Measurements from ENCODE around the gene ZNF165.
A peak's percentile ranks its signal among the peaks of the same experiment; 100 is the strongest.
"Not testable (repeated sequence)": the region's sequence is repeated elsewhere in the genome, so short reads cannot be mapped to it uniquely, and the experiment has no call there.

The ZNF165 gene

DNA sequence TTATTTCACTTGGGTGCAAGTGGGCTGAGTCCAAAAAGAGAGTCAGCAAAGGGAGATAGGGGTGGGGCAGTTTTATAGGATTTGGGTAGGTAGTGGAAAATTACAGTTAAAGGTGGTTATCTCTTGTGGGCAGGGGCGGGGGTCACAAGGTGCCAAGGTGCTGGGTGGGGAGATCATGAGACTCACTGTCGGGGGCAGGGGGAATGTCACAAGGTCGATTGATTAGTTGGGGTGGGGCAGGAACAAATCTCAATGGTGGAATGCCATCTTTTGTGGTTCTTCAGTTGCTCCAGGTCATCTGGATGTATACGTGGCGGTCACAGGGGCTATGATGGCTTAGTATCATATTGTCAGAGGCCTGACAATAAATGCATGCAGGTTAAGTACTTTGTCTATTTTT, 41.9 kb downstream of the ZNF165 start:
- not testable (repeated sequence) for DNase-seq

DNA sequence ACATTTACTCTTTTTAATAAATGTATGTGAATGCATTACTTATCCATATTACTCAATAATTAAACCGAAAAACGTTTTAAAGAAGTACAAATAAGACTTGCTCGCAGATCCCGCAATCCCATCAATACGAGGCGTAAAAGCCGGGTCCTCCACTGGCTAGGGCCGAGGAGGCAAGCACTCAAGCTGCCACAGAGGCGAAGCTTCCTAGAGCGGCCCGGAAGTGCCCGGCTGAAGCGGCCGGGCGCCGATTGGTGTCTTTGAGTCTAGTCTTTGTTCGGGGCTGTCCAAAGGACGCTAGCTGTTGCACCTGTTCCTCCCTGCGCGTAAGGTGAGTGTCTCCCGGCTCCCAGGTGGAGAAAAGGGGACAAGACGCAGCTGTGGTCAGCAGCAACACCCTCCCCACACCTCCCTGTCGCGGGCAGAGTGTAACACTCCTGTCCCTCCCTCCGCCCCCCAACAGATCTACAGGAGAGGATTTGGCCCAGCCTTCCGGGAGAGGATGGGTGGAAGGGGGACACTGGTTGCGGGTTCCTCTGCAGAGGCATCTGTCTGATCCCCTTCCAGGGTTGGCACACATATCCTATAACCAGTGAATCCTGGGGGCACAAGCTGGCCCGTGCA, 44.1 kb downstream of the ZNF165 start, which contains the start of gene ZSCAN16:
ZSCAN16 (plus strand) TSS at position 260 of the 621 bp plus-strand sequence. CDS start 835 bp downstream, outside the sequence.
- peak; percentile 70 for DNase-seq

DNA sequence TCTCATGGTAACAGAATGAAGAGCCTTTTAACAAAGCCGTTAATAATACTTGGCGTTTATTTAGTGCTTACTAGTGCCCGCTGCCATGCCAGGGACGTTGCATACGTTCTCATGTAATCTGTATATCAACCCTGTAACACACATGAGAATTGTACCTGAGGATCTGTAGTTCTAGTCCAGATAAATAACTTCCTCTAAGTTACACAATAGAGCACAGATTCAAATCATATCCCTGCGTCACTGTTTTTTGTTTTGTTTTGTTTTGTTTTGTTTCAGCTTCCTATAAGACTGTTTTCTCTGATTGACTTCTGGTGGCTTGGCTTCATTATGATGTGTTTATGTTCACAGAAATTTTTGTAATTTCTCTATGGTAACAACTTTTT, 44.6 kb downstream of the ZNF165 start:
- DNase-seq: no peak

DNA sequence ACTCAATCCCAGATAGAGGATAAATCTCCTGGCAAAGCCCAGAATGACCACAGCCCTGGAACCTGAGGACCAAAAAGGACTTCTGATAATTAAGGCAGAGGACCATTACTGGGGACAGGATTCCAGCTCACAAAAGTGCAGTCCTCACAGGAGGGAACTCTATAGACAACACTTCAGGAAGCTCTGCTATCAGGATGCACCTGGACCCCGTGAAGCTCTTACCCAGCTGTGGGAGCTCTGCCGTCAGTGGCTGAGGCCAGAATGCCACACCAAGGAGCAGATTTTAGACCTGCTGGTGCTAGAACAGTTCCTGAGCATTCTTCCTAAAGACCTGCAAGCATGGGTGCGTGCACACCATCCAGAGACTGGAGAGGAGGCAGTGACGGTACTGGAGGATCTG, 45.0 kb downstream of the ZNF165 start:
- no peak for DNase-seq

DNA sequence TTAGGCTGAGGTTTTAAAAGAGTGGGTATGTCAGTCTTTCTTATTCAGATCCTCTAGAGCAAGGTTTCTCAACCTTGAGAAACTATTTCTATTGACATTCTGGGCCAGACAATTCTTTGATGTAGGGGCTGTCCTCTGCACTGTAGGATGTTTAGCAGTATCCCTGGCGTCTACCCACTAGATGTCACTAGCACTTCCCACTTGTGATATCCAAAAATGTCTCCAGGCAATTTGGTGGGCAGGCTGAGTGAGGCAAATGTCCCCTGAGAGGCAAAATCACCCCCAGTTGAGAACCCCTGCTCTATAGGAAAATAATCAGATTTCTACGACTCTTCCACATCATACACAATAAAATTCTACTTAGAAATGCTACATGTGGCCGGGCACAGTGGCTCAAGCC, 53.6 kb downstream of the ZNF165 start:
- peak; percentile 7 for DNase-seq

DNA sequence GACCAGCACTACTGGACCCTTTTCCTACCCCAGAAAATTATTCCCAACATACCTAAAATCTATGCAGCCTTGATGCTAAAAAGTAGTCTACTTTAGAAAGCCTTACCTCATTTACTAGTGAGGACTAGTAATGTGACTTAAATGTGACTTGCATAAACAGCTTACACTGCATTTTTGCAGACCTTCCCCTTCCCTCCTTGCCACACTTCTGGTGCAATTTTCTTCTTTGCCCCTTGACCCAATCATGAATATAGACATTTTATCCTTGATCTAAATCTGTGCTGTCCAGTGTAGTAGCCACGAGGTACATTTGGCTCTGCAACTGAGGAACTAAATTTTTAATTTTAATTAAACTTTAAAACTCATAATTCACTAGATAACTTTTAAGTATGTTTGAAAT, 54.3 kb downstream of the ZNF165 start:
- no peak for DNase-seq

DNA sequence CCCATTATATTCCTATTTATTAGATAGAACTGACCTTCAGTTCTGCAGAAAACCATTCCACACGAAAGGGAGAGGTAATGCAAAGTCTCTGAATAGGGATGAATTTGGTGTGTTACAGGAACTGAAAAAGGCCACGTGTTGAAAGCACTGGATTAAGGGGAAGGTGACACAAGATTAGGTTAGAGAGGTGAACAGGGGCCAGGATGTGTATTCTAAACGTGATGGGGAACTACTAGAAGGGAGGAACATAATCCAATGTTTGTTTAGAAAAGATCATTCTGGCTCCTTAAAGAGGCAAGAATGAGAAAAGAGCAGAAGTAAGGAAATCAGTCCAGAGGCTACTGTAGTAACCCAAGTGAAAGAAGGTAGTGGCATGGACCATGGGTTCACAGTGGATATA, 55.0 kb downstream of the ZNF165 start:
- DNase-seq: no peak

DNA sequence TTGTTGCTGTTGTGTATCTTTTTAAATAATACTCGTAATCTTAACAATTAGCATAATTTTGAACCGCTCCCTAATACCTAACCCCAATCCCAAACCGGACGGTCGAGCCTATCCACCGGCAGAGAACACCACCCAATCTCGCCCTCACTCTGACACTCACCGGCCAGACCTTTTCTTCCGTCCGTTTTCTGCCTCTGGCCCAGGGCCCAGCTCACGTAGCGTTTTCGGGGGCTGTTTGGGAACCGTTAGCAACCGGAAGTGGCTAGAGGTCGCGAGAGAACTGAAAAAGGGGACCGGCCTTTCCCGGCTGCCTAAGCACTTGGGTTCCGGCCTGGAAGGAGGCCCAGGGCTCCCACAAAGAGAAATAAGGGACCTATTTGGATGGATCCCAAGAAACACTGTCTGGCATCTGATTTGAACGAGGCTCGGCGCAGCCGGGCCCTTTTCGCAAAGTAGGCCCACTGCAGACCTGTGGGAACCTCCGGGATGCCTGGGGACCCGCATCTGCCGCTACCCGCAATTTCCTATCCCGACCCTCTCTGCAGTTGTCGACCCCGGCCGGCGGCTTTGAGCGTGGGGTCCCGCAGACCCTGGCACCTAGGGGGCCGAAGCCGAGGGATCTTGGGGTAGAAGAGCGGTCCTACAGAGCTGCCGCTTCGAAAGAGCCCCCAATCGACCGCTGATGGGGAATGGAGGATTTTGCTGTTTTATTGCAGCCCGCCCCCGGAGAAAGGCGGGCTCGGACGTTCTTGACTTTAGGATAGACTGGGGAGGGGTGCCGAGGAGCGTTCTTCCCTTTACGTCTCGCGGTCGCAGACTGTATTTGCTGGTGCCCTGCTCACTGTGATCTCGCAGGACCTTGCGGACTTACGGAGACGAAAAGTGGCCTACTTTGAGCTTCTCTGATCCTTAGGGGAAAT, 56.5 kb downstream of the ZNF165 start:
- peak; percentile 86 for DNase-seq

DNA sequence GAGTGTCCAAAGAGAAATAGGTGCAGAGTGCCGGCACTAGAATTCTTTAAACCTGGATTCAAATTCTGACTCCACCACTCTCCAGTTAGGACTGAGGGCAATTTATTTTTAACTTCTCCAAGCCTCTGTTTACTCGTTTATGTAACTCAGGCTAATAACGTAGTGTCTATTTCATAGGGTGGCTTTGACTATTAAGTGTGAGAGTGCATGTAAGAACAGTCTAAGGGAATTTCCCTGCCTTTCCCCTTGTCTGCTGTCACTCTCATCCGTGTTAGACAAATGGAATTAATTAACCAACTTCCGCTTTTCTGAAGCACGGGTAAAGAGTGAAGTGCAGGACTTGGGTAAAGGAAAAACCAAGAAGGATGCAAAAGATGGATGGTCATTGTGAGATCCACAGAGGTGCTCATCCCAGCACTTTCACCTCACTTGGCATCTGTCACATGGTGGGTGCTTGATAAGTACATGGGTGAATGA, 57.2 kb downstream of the ZNF165 start:
- DNase-seq: no peak
